Panc1 (cell line): Measurements from ENCODE around the gene RP2. TPM values are rescaled to one million over a fixed set of nuclear protein-coding genes. Genes with fewer than 3 reads are reported as not detected.
A peak's percentile ranks its signal among the peaks of the same experiment; 100 is the strongest.

Experiments used
- ATAC-seq: fragments of 200-7000 bp; cut with Tn5 transposase; 2 replicates; pipeline ENCODE4 v1.9.1; 2020; ENCODE audit warnings: mild to moderate bottlenecking, moderate library complexity
- BruUV-seq: library from RNA; stranded (reverse); fragments of 400-500 nt; replicated peaks from 2 replicates; lab custom pipeline; 2021; lab: Mats Ljungman, UMichigan
- CTCF ChIA-PET: fragments of 300-600 bp; sonication (Branson Sonifier 250); formaldehyde crosslinking; loops from one replicate; lab custom pipeline; 2022; ENCODE audit warnings: antibody characterized with exemption; lab: Charles Lee
- POLR2A ChIA-PET: fragments of 300-600 bp; sonication (Branson Sonifier 250); formaldehyde crosslinking; loops from one replicate; lab custom pipeline; 2022; ENCODE audit warnings: antibody characterized with exemption; lab: Charles Lee
- DNase-seq: peaks from one replicate; pipeline ENCODE4 v3.0.0-alpha.2; 2010; ENCODE audit warnings: low read depth, low spot score
- H3K27ac ChIP-seq: 2 replicates; pipeline ENCODE4 v1.5.1; 2011; ENCODE audit warnings: mild to moderate bottlenecking, low read length, inconsistent platforms
- H3K27me3 ChIP-seq: fragments of 200-500 bp; sonication (Bioruptor generic); 2 replicates; pipeline ENCODE4 v1.6.0; 2014; ENCODE audit warnings: low read length, inconsistent platforms; ENCODE audit not compliant: control insufficient read depth, insufficient read depth
- H3K36me3 ChIP-seq: fragments of 200-500 bp; sonication (Bioruptor generic); 2 replicates; pipeline ENCODE4 v1.5.1; 2014; ENCODE audit warnings: inconsistent platforms, mild to moderate bottlenecking, low read length, moderate library complexity; ENCODE audit not compliant: control insufficient read depth, insufficient read depth
- H3K4me1 ChIP-seq: 2 replicates; pipeline ENCODE4 v1.5.1; 2011; ENCODE audit warnings: inconsistent platforms, mild to moderate bottlenecking, low read length, moderate library complexity; ENCODE audit not compliant: control insufficient read depth, insufficient read depth
- H3K4me3 ChIP-seq, 2 experiments: 2 replicates each; pipeline ENCODE4 v1.5.1; 2011 to 2012; ENCODE audit warnings: low read depth in 2 of 2, low read length in 2 of 2, mild to moderate bottlenecking in 2 of 2, inconsistent platforms in 1 of 2, moderate library complexity in 1 of 2
- H3K9me3 ChIP-seq: fragments of 200-500 bp; sonication (Bioruptor generic); 2 replicates; pipeline ENCODE4 v1.5.1; 2014; ENCODE audit warnings: low read depth, mild to moderate bottlenecking, inconsistent platforms, low read length, moderate library complexity; ENCODE audit not compliant: control insufficient read depth, insufficient read depth
- CTCF ChIP-seq: fragments of 450-650 bp; IDR thresholded peaks from 2 replicates; pipeline ENCODE4 v1.5.1; 2017; ENCODE audit warnings: mild to moderate bottlenecking
- POLR2AphosphoS5 ChIP-seq: IDR thresholded peaks from 2 replicates; pipeline ENCODE4 v1.6.1; 2012; ENCODE audit warnings: mild to moderate bottlenecking, low read depth, low read length, moderate library complexity
- REST ChIP-seq, 2 experiments: IDR thresholded peaks; 2 replicates each; pipeline ENCODE4 v1.6.1; 2011 to 2012; ENCODE audit warnings: low read depth in 2 of 2, control low read depth in 1 of 2, low read length in 1 of 2, mild to moderate bottlenecking in 1 of 2, moderate library complexity in 1 of 2; ENCODE audit not compliant: insufficient read depth in 1 of 2
- SIN3A ChIP-seq: IDR thresholded peaks from 2 replicates; pipeline ENCODE4 v1.6.1; 2012; ENCODE audit warnings: low read depth, mild to moderate bottlenecking, low read length, moderate library complexity, borderline replicate concordance; ENCODE audit not compliant: insufficient read depth
- TCF7L2 ChIP-seq: IDR thresholded peaks from 2 replicates; pipeline ENCODE4 v1.6.1; 2011; ENCODE audit warnings: mild to moderate bottlenecking, low read depth, low read length, inconsistent platforms
- in situ Hi-C: cut with HindIII; loops from 2 replicates; pipeline ENCODE4 v1.10.0; 2016; ENCODE audit warnings: low sequenced_read_pairs, low pct_unique_long_range_greater_than_20kb
- intact Hi-C: fragments of 100-400 bp; cut with micrococcal nuclease; formaldehyde crosslinking; loops from one replicate; pipeline ENCODE4 v1.10.0; 2022; ENCODE audit not compliant: unreplicated experiment
- total RNA-seq: library from RNA; stranded (reverse); gene quantifications from one replicate; pipeline ENCODE4 v1.2.1, GENCODE V29; 2021; ENCODE audit not compliant: unreplicated experiment

Gene RP2
- total RNA-seq, 1 experiment from 2014 or later, result 17.3 TPM

GRCh38 chrX:46904626-46905025, 67.8 kb downstream of the RP2 start:
- POLR2A ChIA-PET, result no interaction called here
- in situ Hi-C loops (no loop called here), intact Hi-C loops (loop anchor here (2.0 to 10.0 kb wide), 3 partner anchors 74 to 190 kb away; no protein-coding TSS in a partner anchor)
- no peak for DNase-seq
- CTCF ChIA-PET, result interaction anchor here (1.2 kb wide), 1 partner anchor 126 kb away, joined by 6 read pairs; no protein-coding TSS in a partner anchor
- no peaks in the 10 kb centered on the region for H3K36me3 ChIP-seq
- no peaks in the 10 kb centered on the region for H3K9me3 ChIP-seq
- 0 out of 2 replicates have a peak, but pooled peaks cover 3% of the 10 kb centered on the region for H3K4me1 ChIP-seq
- ATAC-seq, result no peak
- TF ChIP-seq TCF7L2 (no peak), SIN3A (no peak)
- no peak overlapping the region for H3K4me3 ChIP-seq
- H3K27ac ChIP-seq, result no peak overlapping the region
- no peaks in the 10 kb centered on the region for H3K27me3 ChIP-seq
- no TSS peak for BruUV-seq

DNA sequence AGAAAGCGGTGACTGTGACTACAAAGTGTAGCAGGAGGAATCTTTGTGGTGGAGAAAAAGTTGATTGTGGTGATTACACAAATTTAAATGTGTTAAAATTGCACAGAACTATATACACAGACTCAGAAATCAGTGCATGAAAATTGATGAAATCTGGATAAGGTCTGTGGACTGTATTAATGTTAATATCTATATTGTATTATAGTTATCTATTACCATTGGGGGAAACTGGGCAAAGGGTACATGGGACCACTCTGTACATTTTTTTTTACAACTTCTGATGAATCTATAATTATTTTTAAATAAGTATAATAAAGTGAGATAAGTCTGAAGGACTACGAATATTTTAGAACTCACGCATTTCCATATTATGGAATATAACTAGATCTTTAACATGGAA, 73.6 kb downstream of the RP2 start:
- intact Hi-C loops, result no loop called here
- in situ Hi-C loops, result no loop called here
- H3K36me3 ChIP-seq, result no peaks in the 10 kb centered on the region
- ChIA-PET POLR2A (interaction anchor here (0.6 kb wide), 1 partner anchor 43 kb away, joined by 4 read pairs; no protein-coding TSS in a partner anchor), CTCF (no interaction called here)
- no TSS peak for BruUV-seq
- ATAC-seq (no peak), DNase-seq (no peak)
- no peak overlapping the region for H3K4me3 ChIP-seq
- no peak overlapping the region for H3K27ac ChIP-seq
- no peaks in the 10 kb centered on the region for H3K27me3 ChIP-seq
- H3K4me1 ChIP-seq, result peaks cover 13% of the 10 kb centered on the region
- no peaks in the 10 kb centered on the region for H3K9me3 ChIP-seq
- TF ChIP-seq POLR2AphosphoS5 (no peak), CTCF (no peak), TCF7L2 (no peak), SIN3A (no peak), REST (IDR thresholded peaks at IDR 0.05; ENCODE audit: insufficient read depth in 1 of 2, low read depth in 2 of 2, low read length in 1 of 2) (no peak)

DNA sequence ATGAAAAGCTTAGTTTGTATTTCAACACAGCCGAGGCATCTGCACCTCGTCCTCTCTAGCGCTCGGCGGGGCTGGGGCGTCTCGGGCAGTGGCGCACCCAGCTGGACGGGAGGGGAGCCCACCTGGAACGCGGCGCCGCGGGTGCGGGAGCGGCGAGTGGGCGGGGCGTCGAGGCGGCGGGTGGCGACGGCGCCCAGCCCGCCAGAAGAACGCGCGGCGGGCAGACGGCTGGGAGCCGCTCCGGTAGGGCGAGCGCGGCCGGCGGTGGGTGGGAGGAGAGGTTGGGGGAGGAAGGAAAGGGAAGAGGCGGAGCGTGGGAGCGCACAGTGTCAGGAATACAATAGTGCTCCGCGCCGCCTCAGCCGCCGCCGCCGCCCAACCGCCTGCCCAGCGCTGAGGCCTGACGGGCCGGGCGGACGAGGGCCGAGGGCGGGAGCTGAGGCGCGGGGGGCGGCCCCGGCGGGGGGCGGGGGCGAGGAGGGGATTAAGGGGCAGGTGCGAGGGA, 75.3 kb downstream of the RP2 start, which contains the start of gene JADE3:
Gene JADE3 (plus strand): TSS at position 324 of the 505 bp plus-strand sequence. CDS start 72,474 bp downstream, outside the sequence.
- peak within 1 kb of the TSS; percentile 83 for H3K27ac ChIP-seq
- CTCF ChIA-PET, result no interaction called here

More for the DNA sequence above, 75.3 kb downstream of the RP2 start, which contains the start of gene JADE3:
- Histone ChIP-seq H3K4me1 (peaks cover 13% of the 10 kb centered on the region), H3K4me3 (peak within 1 kb of the TSS; percentile 68 to 73), H3K27me3 (no peaks in the 10 kb centered on the region), H3K9me3 (no peaks in the 10 kb centered on the region), H3K36me3 (no peaks in the 10 kb centered on the region)
- TF ChIP-seq SIN3A (no peak), REST (IDR thresholded peaks at IDR 0.05; ENCODE audit: insufficient read depth in 1 of 2, low read depth in 2 of 2, low read length in 1 of 2) (no peak), CTCF (no peak), POLR2AphosphoS5 (no peak)
- in situ Hi-C loops, result no loop called here
- POLR2A ChIA-PET, result no interaction called here
- DNase-seq, result peak; percentile 2
- ATAC-seq, result peak; percentile 96
- BruUV-seq, result no TSS peak
- intact Hi-C loops, result no loop called here
